Neuronal stem cell (in vitro differentiated cells): ENCODE results near the gene PLD2.
"Not testable (repeated sequence)": the region's sequence is repeated elsewhere in the genome, so short reads cannot be mapped to it uniquely, and the experiment has no call there.

Experiments
- DNase-seq: peaks from one replicate; pipeline ENCODE4 v3.0.0-alpha.2; 2013; ENCODE audit warnings: low spot score
- H2AFZ ChIP-seq: one replicate; pipeline ENCODE4 v1.6.1; 2013; ENCODE audit warnings: mild to moderate bottlenecking, low read length, inconsistent platforms
- H2AK5ac ChIP-seq: 2 replicates; pipeline ENCODE4 v1.6.1; 2013; ENCODE audit warnings: low read depth, mild to moderate bottlenecking, inconsistent platforms, low read length, moderate library complexity, mixed read lengths
- H2BK120ac ChIP-seq: 2 replicates; pipeline ENCODE4 v1.6.1; 2013; ENCODE audit warnings: low read depth, mild to moderate bottlenecking, inconsistent platforms, low read length, moderate library complexity, mixed read lengths
- H2BK12ac ChIP-seq: one replicate; pipeline ENCODE4 v1.6.1; 2013; ENCODE audit warnings: low read length, inconsistent platforms
- H2BK15ac ChIP-seq: 2 replicates; pipeline ENCODE4 v1.6.1; 2013; ENCODE audit warnings: mild to moderate bottlenecking, low read length, inconsistent platforms, mixed read lengths
- H2BK5ac ChIP-seq: one replicate; pipeline ENCODE4 v1.6.1; 2013; ENCODE audit warnings: inconsistent platforms, mild to moderate bottlenecking, low read length, moderate library complexity
- H3K14ac ChIP-seq: one replicate; pipeline ENCODE4 v1.6.1; 2013; ENCODE audit warnings: low read length, inconsistent platforms
- H3K18ac ChIP-seq: 2 replicates; pipeline ENCODE4 v1.6.1; 2013; ENCODE audit warnings: low read length, inconsistent platforms
- H3K23ac ChIP-seq: 2 replicates; pipeline ENCODE4 v1.6.1; 2013; ENCODE audit warnings: low read depth, mild to moderate bottlenecking, mixed read lengths, low read length, inconsistent platforms; ENCODE audit not compliant: poor library complexity
- H3K27ac ChIP-seq: replicated peaks from 3 replicates; pipeline ENCODE4 v1.5.1; 2013; ENCODE audit warnings: low read length, inconsistent platforms
- H3K27me3 ChIP-seq, 3 experiments: 2 replicates each; pipeline ENCODE4 v1.6.1; 2013; ENCODE audit warnings: low read length in 3 of 3, mild to moderate bottlenecking in 2 of 3, inconsistent platforms in 1 of 3, low read depth in 1 of 3, mixed read lengths in 1 of 3, moderate library complexity in 1 of 3; ENCODE audit not compliant: control insufficient read depth in 3 of 3, insufficient read depth in 3 of 3
- H3K36me3 ChIP-seq, 2 donors: replicated peaks in 1 of 2; 2 replicates each; pipeline ENCODE4 v1.6.1; 2013; ENCODE audit warnings: low read length in 2 of 2; ENCODE audit not compliant: control insufficient read depth in 2 of 2, insufficient read depth in 2 of 2
- H3K4ac ChIP-seq: 2 replicates; pipeline ENCODE4 v1.6.1; 2013; ENCODE audit warnings: inconsistent platforms, mild to moderate bottlenecking, low read length, moderate library complexity
- H3K4me1 ChIP-seq, 2 donors: 1 replicate in 1 of 2; 2 replicates in 1 of 2; pipeline ENCODE4 v1.6.1; 2013; ENCODE audit warnings: low read length in 2 of 2, low read depth in 1 of 2; ENCODE audit not compliant: control insufficient read depth in 2 of 2, insufficient read depth in 1 of 2
- H3K4me2 ChIP-seq: one replicate; pipeline ENCODE4 v1.6.1; 2013; ENCODE audit warnings: mild to moderate bottlenecking, low read length, inconsistent platforms; ENCODE audit not compliant: insufficient read depth, poor library complexity, severe bottlenecking
- H3K4me3 ChIP-seq, 2 donors: 2 replicates each; pipeline ENCODE4 v1.5.1; 2013; ENCODE audit warnings: low read length in 2 of 2, mild to moderate bottlenecking in 2 of 2, inconsistent platforms in 1 of 2, moderate library complexity in 1 of 2
- H3K79me1 ChIP-seq: one replicate; pipeline ENCODE4 v1.6.1; 2013; ENCODE audit warnings: low read depth, mild to moderate bottlenecking, inconsistent platforms, low read length, moderate library complexity
- H3K9ac ChIP-seq: one replicate; pipeline ENCODE4 v1.6.1; 2013; ENCODE audit warnings: mild to moderate bottlenecking, low read depth, low read length, inconsistent platforms; ENCODE audit not compliant: poor library complexity
- H3K9me3 ChIP-seq, 2 donors: replicated peaks in 1 of 2; 2 replicates each; pipeline versions ENCODE3 to v1.6.1; 2013; ENCODE audit warnings: low read length in 2 of 2, mild to moderate bottlenecking in 2 of 2, inconsistent platforms in 1 of 2, low read depth in 1 of 2, mixed read lengths in 1 of 2, moderate library complexity in 1 of 2; ENCODE audit not compliant: control insufficient read depth in 2 of 2, insufficient read depth in 1 of 2
- H4K8ac ChIP-seq: one replicate; pipeline ENCODE4 v1.6.1; 2013; ENCODE audit warnings: low read depth, mild to moderate bottlenecking, inconsistent platforms, low read length, moderate library complexity
- H4K91ac ChIP-seq: one replicate; pipeline ENCODE4 v1.6.1; 2013; ENCODE audit warnings: low read length, low read depth, mild to moderate bottlenecking, inconsistent platforms; ENCODE audit not compliant: poor library complexity
- WGBS, 2 donors: extraction: QIAGEN DNeasy Blood & Tissue Kit; methylation state at CpG; one replicate each; pipeline ENCODE4 v1.1.7; 2013; ENCODE audit warnings: missing lambda C conversion rate in 2 of 2, mixed read lengths in 1 of 2; ENCODE audit not compliant: insufficient read length in 2 of 2, insufficient replicate concordance in 1 of 2; ENCODE audit errors: extremely low coverage in 2 of 2; 5-methylcytosine and 5-hydroxymethylcytosine counted together

Gene PLD2

DNA sequence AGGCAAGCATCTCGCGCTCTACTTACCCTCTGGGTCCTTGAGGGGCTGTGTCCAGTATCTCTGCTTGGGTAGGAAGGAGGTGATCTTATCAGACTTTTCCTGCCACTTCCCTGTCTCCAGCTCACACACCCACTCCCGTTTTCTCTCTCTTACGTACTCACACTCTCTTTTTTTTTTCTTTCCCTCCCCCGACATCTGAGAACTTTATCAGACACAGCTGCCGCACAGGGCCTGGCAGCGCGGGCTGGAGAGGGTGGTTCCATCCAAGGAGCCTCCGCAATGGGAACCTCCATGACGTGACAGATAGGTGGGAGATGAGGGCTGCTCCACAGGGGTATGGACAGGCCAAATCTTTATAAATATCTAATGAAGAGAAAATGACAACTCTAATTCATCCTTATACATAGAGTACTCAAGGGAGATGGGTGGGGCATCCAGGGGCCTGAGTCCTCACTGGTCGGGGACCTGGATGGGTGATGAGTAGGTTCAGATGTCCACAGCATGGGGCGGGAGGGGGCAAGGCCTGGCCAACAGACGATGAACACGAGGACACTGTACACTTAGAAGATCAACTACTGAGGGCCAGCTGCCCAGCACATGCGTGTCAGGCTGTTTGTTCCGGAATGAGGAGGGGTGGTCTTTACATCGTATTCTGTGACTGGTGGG is 49.5 kb downstream of the PLD2 start:
- Histone ChIP-seq H2AK5ac (no peak overlapping the region), H3K79me1 (peaks cover 2% of the 10 kb centered on the region), H2AFZ (no peak overlapping the region), H2BK120ac (no peak overlapping the region), H2BK15ac (peak overlapping the region; percentile 9), H3K9me3 (no peaks in the 10 kb centered on the region), H3K4ac (no peak overlapping the region), H2BK5ac (no peak overlapping the region), H3K18ac (no peak overlapping the region), H3K4me2 (no peak overlapping the region), H4K8ac (no peak overlapping the region), H2BK12ac (no peak overlapping the region), H3K4me3 (no peak overlapping the region), H3K14ac (no peak overlapping the region), H4K91ac (no peak overlapping the region), H3K36me3 (peaks cover 0 to 20% of the 10 kb centered on the region in 2 donors), H3K23ac (no peak overlapping the region), H3K27me3 (no peaks in the 10 kb centered on the region), H3K4me1 (peaks cover 21 to 30% of the 10 kb centered on the region in 2 donors), H3K9ac (no peak overlapping the region), H3K27ac (no peak overlapping the region)
- DNase-seq = no peak
- 100% methylated on average over 3 of the region's 17 CpGs; no CpG with 5 or more reads in 1 of the 2 donors for WGBS, 2 donors

DNA sequence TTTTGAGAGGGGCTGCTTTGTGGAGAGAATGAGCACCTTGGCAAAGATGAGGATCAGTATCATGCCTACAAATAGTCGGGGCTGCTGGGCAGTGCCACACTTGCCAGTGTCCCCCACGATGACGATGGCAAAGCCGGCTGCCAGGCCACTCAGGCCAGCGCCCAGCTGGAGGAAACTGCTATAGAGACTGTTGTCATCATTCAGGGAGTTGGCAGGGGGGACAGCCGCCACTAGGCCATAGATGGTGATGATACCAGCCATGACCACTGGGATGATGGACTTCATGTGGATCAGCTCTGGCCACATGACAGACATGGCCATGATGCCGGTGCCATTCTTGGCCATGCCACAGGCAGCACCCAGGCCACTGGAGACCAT is 50.0 kb downstream of the PLD2 start:
- Histone ChIP-seq H2BK15ac (no peak overlapping the region), H3K14ac (no peak overlapping the region), H3K79me1 (peaks cover 2% of the 10 kb centered on the region), H3K36me3 (peaks cover 0 to 20% of the 10 kb centered on the region in 2 donors), H2BK120ac (no peak overlapping the region), H3K27me3 (no peaks in the 10 kb centered on the region), H3K9ac (no peak overlapping the region), H3K23ac (no peak overlapping the region), H3K27ac (no peak overlapping the region), H4K8ac (no peak overlapping the region), H2AFZ (no peak overlapping the region), H3K4me3 (no peak overlapping the region), H3K4me1 (peaks cover 21 to 30% of the 10 kb centered on the region in 2 donors), H3K9me3 (no peaks in the 10 kb centered on the region), H3K4me2 (no peak overlapping the region), H2BK5ac (no peak overlapping the region), H3K4ac (no peak overlapping the region), H2AK5ac (no peak overlapping the region), H2BK12ac (no peak overlapping the region), H3K18ac (no peak overlapping the region), H4K91ac (no peak overlapping the region)
- no CpG with 5 or more reads among the region's 7 CpGs for WGBS, 2 donors
- DNase-seq = no peak

DNA sequence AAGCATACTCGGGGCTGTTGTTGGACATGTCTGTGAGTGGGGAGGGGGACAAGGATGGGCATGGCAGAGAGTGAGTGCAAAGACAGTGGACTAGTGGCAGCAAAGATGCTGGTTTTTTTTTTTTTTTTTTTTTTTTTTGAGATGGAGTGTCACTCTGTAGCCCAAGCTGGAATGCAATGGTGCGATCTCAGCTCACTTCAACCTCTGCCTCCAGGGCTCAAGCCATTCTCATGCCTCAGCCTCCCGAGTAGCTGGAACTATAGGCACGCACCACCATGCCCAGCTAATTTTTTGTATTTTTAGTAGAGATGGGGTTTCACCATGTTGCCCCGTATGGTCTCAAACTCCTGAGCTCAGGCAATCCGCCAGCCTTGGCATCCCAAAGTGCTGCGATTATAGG is 50.4 kb downstream of the PLD2 start:
- no CpG with 5 or more reads among the region's 7 CpGs for WGBS, 2 donors
- not testable (repeated sequence) for H2AK5ac ChIP-seq, H3K14ac ChIP-seq, H3K9ac ChIP-seq, H3K4ac ChIP-seq, H3K27ac ChIP-seq, H3K18ac ChIP-seq, H4K8ac ChIP-seq, DNase-seq, H2BK5ac ChIP-seq, H2BK12ac ChIP-seq, H3K23ac ChIP-seq, H2BK120ac ChIP-seq, H2BK15ac ChIP-seq, H3K4me2 ChIP-seq, H3K4me3 ChIP-seq, H3K79me1 ChIP-seq, H2AFZ ChIP-seq, H3K9me3 ChIP-seq, H4K91ac ChIP-seq, H3K27me3 ChIP-seq
- peaks cover 21 to 30% of the 10 kb centered on the region in 2 donors for H3K4me1 ChIP-seq
- peaks cover 0 to 20% of the 10 kb centered on the region in 2 donors for H3K36me3 ChIP-seq

DNA sequence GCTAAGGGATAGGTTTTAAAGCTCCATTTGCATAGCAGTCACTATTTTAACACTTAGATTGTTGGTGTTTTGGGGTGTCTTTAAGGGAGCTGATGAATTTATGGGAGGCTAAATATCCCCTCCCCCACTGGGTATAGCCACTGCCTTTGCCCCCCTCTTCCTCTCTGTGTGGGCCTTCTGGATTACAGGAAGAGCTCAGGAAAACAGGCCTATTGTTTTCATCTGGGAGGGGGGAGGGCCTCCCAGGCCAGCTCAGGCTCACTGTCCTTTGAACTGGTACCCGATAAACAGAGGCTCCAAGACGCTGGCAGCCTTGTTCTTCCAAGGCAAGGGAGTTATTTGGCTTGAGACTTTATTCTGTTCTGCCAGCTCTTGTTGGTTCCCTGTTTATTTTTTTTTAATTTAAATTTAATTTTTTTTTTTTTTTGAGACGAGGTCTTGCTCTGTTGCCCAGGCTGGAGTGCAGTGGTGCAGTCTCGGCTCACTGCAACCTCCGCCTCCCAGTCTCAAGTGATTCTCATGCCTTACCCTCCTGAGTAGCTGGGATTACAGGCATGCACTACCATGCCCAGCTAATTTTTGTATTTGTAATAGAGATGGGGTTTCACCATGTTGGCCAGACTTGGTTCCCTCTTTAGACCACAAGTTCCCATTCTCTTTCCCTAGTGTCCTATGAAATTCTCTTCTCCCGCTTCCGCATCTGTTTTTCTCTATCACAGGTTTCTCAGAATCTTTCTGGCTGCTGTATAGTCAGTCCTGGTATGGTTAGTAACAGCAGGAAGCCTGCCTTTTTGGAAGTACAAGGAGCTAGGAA is 51.3 kb downstream of the PLD2 start:
- Histone ChIP-seq H4K8ac (no peak overlapping the region), H3K4me2 (no peak overlapping the region), H3K9ac (no peak overlapping the region), H3K79me1 (peaks cover 2% of the 10 kb centered on the region), H2AK5ac (no peak overlapping the region), H3K4me3 (no peak overlapping the region), H3K4me1 (peaks cover 21 to 30% of the 10 kb centered on the region in 2 donors), H3K9me3 (no peaks in the 10 kb centered on the region), H3K23ac (no peak overlapping the region), H2BK15ac (no peak overlapping the region), H2BK120ac (no peak overlapping the region), H3K27me3 (no peaks in the 10 kb centered on the region), H2BK12ac (no peak overlapping the region), H3K27ac (no peak overlapping the region), H4K91ac (no peak overlapping the region), H3K14ac (no peak overlapping the region), H3K4ac (no peak overlapping the region), H2AFZ (no peak overlapping the region), H2BK5ac (no peak overlapping the region), H3K18ac (no peak overlapping the region), H3K36me3 (peaks cover 0 to 20% of the 10 kb centered on the region in 2 donors)
- peak; percentile 48 for DNase-seq
- WGBS, 2 donors = no CpG with 5 or more reads among the region's 7 CpGs
